Measurements from ENCODE around the gene NUDT13.

DNA sequence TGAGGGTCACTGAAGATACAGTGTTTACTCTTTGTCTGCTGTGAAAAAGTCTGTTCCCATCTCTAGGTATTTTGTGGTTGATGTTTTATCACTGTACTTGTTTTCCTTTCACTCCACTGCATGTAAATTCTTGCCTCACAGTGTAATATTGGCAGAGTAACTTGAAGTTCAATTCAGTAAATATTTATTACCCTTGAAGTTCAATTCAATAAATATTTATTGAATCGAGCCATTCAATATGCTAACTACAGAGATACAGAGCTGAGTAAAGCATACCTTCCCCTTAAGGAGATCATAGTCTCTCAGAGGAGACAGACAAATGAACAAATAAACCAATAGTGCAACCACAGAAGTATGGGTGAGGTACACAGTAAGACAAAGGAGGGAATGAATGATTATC lies 9.2 kb downstream of the NUDT13 start:
- TF ChIP-seq RCOR1 (IDR thresholded peaks at IDR 0.05; ENCODE audit: insufficient replicate concordance, low read length), result no peak
- no peak for TF ChIP-seq POLR2A (IDR thresholded peaks at IDR 0.05; ENCODE audit: low read depth, low read length)
- TF ChIP-seq, protein P1, sequence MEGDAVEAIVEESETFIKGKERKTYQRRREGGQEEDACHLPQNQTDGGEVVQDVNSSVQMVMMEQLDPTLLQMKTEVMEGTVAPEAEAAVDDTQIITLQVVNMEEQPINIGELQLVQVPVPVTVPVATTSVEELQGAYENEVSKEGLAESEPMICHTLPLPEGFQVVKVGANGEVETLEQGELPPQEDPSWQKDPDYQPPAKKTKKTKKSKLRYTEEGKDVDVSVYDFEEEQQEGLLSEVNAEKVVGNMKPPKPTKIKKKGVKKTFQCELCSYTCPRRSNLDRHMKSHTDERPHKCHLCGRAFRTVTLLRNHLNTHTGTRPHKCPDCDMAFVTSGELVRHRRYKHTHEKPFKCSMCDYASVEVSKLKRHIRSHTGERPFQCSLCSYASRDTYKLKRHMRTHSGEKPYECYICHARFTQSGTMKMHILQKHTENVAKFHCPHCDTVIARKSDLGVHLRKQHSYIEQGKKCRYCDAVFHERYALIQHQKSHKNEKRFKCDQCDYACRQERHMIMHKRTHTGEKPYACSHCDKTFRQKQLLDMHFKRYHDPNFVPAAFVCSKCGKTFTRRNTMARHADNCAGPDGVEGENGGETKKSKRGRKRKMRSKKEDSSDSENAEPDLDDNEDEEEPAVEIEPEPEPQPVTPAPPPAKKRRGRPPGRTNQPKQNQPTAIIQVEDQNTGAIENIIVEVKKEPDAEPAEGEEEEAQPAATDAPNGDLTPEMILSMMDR (conservative IDR thresholded peaks at IDR 0.05; ENCODE audit: low read depth, low read length), result no peak
- no peak for TF ChIP-seq RAD21 (IDR thresholded peaks at IDR 0.05; ENCODE audit: low read length)
- TF ChIP-seq MXI1 (IDR thresholded peaks at IDR 0.05; ENCODE audit: borderline replicate concordance, low read depth, low read length), result no peak
